ENCODE results near the gene LCAT.

Gene LCAT

GRCh38 chr16:67909056-67909742 is 34.7 kb downstream of the LCAT start:
- DNase-seq (ENCODE audit: low spot score): no peak

- DNase-seq (ENCODE audit: low spot score): no peak
These were observed 36.3 kb downstream of the LCAT start for GRCh38 chr16:67907397-67908180.

GRCh38 chr16:67902831-67903230 is 41.1 kb downstream of the LCAT start:
- no peak for DNase-seq (ENCODE audit: low spot score)

- DNase-seq (ENCODE audit: low spot score): no peak
These were observed 42.2 kb downstream of the LCAT start for GRCh38 chr16:67901734-67902133.

- no peak for DNase-seq (ENCODE audit: low spot score)
These were observed 46.7 kb downstream of the LCAT start for GRCh38 chr16:67897231-67897630.

GRCh38 chr16:67893743-67894399 is 50.0 kb downstream of the LCAT start:
- DNase-seq (ENCODE audit: low spot score): no peak

- DNase-seq (ENCODE audit: low spot score): peak; percentile 94
These were observed 50.8 kb downstream of the LCAT start, which contains the start of gene PSKH1 for GRCh38 chr16:67892899-67893742. Gene PSKH1 (plus strand): TSS chr16:67893254. CDS start chr16:67908750, 15,496 bp downstream.

- DNase-seq (ENCODE audit: low spot score): no peak
These were observed 51.5 kb downstream of the LCAT start for GRCh38 chr16:67892375-67892774.
